ENCODE data around the gene CCDC17. TPM values are rescaled to one million over a fixed set of nuclear protein-coding genes. Genes with fewer than 3 reads are reported as not detected.

CCDC17 gene
- total RNA-seq, 6 experiments from 2014 or later, result 0.81 to 3.1 (median 1.9) TPM

- no peak for TF ChIP-seq CTCF (IDR thresholded peaks at IDR 0.05)
- peak; percentile 71 for TF ChIP-seq POLR2A (IDR thresholded peaks at IDR 0.05)
- H3K36me3 ChIP-seq, result no peaks in the 10 kb centered on the region
- no peaks in the 10 kb centered on the region for H3K27me3 ChIP-seq
- H3K9me3 ChIP-seq, result no peaks in the 10 kb centered on the region
- peak; percentile 88 to 90 (median 90) for DNase-seq
- peak within 1 kb of the TSS; percentile 79 to 93 (median 87) for H3K27ac ChIP-seq
- WGBS (ENCODE audit: insufficient coverage, low coverage, low lambda C conversion rate, missing lambda C conversion rate), result 0% methylated on average over 26 of the region's 41 CpGs
- intact Hi-C loops (cut with DNase I), result no loop called here
- ATAC-seq, result peak; percentile 76 to 84 (median 82)
- peak within 1 kb of the TSS; percentile 85 to 97 (median 94) for H3K4me3 ChIP-seq
- H3K4me1 ChIP-seq, result peaks cover 0 to 9% (median 3%) of the 10 kb centered on the region in 4 donors
These were observed 40.0 kb downstream of the CCDC17 start, which contains the start of gene NASP for GRCh38 chr1:45583666-45584350. Gene NASP, plus strand, starts transcription at chr1:45584041. Its CDS starts 106 bp downstream, at chr1:45584147.

DNA sequence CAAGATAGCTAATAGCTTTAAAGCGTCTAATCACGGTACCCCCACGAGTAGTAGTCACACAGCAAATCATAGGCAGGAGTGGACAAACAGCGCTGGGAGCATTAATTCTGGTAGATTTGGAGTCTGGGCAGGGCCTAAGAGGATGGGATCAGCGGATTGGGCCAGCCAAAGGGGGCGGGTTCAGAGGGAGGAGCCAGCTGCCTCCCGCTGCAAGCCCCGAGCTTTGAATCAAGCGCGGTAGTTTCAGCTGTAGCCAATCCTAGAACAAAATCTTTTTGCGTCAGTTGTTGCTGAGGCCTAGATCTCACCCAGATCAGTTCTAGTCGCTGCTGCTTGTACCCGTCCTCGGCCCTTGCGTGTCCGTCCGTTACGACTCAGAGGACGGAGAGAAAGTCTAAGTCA is 40.6 kb downstream of the CCDC17 start:
- peak overlapping the region; percentile 79 to 93 (median 87) for H3K27ac ChIP-seq
- peak; percentile 82 to 93 (median 88) for ATAC-seq
- H3K4me3 ChIP-seq, result peak overlapping the region; percentile 85 to 97 (median 94)
- intact Hi-C loops (cut with DNase I), result no loop called here
- H3K4me1 ChIP-seq, result peaks cover 0 to 9% (median 3%) of the 10 kb centered on the region in 4 donors
- 0% methylated on average over 15 of the region's 19 CpGs for WGBS (ENCODE audit: insufficient coverage, low coverage, low lambda C conversion rate, missing lambda C conversion rate)
- no peak for TF ChIP-seq CTCF (IDR thresholded peaks at IDR 0.05)
- TF ChIP-seq POLR2A (IDR thresholded peaks at IDR 0.05), result no peak
- H3K9me3 ChIP-seq, result no peaks in the 10 kb centered on the region
- H3K27me3 ChIP-seq, result no peaks in the 10 kb centered on the region
- DNase-seq, result peak; percentile 95 to 97 (median 97)
- H3K36me3 ChIP-seq, result no peaks in the 10 kb centered on the region

DNA sequence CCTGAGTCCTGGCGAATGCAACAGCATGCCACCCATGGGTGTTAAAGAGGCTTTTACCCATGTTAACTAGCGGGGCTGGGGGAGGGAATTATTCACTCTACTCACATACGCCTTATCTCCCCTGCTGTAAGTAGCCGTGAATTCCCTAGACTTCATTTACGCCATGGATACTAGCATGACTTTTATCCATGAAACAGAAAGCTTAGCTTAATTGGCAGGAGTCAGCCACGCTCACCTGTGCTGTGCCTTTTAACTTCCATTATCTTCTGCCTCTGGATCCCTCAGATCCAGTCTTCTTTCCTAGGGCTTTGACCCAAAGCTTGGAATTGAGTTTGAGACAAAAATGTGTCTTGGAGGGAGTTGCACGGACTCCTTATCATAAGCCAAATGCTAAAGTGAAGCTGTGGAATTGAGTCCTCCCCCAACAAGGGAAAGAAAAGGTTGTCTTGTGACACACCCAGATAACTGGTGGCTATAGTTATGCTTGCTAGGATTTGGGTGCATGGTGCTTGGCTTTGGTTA is 49.7 kb downstream of the CCDC17 start:
- no peak for TF ChIP-seq POLR2A (IDR thresholded peaks at IDR 0.05)
- Histone ChIP-seq H3K27ac (no peak overlapping the region), H3K9me3 (no peaks in the 10 kb centered on the region), H3K4me3 (no peak overlapping the region), H3K27me3 (no peaks in the 10 kb centered on the region), H3K36me3 (peaks cover 0 to 19% (median 8%) of the 10 kb centered on the region in 4 donors), H3K4me1 (no peaks in the 10 kb centered on the region)
- WGBS (ENCODE audit: insufficient coverage, low coverage, low lambda C conversion rate, missing lambda C conversion rate), result 67% methylated on average over 3 of the region's 7 CpGs
- DNase-seq (peak in 1 of 3 donors; percentile 20), ATAC-seq (no peak)
- intact Hi-C loops (cut with DNase I), result no loop called here

DNA sequence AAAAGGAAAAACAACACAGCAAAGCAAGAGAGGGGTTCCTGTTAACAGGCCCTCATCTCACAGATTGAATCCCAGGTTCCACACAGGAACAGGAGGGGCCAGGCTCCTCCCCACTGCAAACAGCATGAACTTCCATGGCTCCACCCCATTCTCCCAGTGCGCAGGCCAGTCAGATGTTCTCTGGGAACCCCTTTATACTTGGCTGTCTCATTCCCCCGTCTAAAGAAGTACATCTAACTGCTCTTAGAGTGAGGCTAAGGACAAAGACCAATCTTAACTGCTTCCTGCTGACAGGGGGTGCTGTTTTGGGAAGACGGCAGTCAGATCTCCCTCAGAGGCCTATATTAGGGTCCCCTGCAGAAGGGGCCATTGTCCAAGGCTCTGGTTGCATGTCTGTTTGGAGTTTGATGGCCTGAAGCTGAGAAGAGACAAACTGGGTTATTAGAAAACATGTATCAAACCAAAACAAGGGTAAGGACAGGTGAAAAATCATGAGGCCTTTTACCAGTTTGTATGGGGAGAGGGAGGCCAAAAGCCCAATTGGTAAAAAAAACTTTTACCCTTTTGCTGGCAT is 50.5 kb downstream of the CCDC17 start:
- no peak for TF ChIP-seq CTCF (IDR thresholded peaks at IDR 0.05)
- no peak for TF ChIP-seq POLR2A (IDR thresholded peaks at IDR 0.05)
- Histone ChIP-seq H3K36me3 (peaks cover 0 to 27% (median 13%) of the 10 kb centered on the region in 4 donors), H3K9me3 (no peaks in the 10 kb centered on the region), H3K4me1 (no peaks in the 10 kb centered on the region), H3K4me3 (no peak overlapping the region), H3K27ac (no peak overlapping the region), H3K27me3 (no peaks in the 10 kb centered on the region)
- no peak for DNase-seq
- no peak for ATAC-seq
- WGBS (ENCODE audit: insufficient coverage, low coverage, low lambda C conversion rate, missing lambda C conversion rate), result 53% methylated on average over 2 of the region's 3 CpGs
- intact Hi-C loops (cut with DNase I), result no loop called here

GRCh38 chr1:45570631-45571030 is 53.2 kb downstream of the CCDC17 start:
- no peak for ATAC-seq
- Histone ChIP-seq H3K4me3 (no peak overlapping the region), H3K36me3 (peaks cover 0 to 50% (median 30%) of the 10 kb centered on the region in 4 donors), H3K4me1 (no peaks in the 10 kb centered on the region), H3K27ac (no peak overlapping the region), H3K27me3 (no peaks in the 10 kb centered on the region), H3K9me3 (no peaks in the 10 kb centered on the region)
- 88% methylated on average over 4 of the region's 4 CpGs for WGBS (ENCODE audit: insufficient coverage, low coverage, low lambda C conversion rate, missing lambda C conversion rate)
- intact Hi-C loops (cut with DNase I), result no loop called here
- TF ChIP-seq POLR2A (IDR thresholded peaks at IDR 0.05), result no peak
- no peak for TF ChIP-seq CTCF (IDR thresholded peaks at IDR 0.05)
- no peak for DNase-seq

All from right lobe of liver (tissue), 6 donors.